IPS DF 4.7 (cell line): Measurements from ENCODE around the gene DYNLL1.
"Not testable (repeated sequence)": the region's sequence is repeated elsewhere in the genome, so short reads cannot be mapped to it uniquely, and the experiment has no call there.

Experiments used
- DNase-seq: peaks from one replicate; pipeline ENCODE4 v3.0.0-alpha.2; 2013; ENCODE audit warnings: low spot score; ENCODE audit errors: extremely low read depth

DYNLL1 gene

GRCh38 chr12:120495731-120496412 lies at the start of gene DYNLL1:
DYNLL1 (plus strand) TSS chr12:120496113; CDS start chr12:120496422, 309 bp downstream.
- peak; percentile 95 for DNase-seq

GRCh38 chr12:120446844-120447178 lies 49.1 kb upstream of the DYNLL1 start:
- not testable (repeated sequence) for DNase-seq

- no peak for DNase-seq
Observed at GRCh38 chr12:120447992-120448391, 47.9 kb upstream of the DYNLL1 start.

GRCh38 chr12:120452524-120452923 lies 43.4 kb upstream of the DYNLL1 start:
- not testable (repeated sequence) for DNase-seq

- no peak for DNase-seq
Observed at GRCh38 chr12:120453060-120453750, 42.7 kb upstream of the DYNLL1 start.

- no peak for DNase-seq
Observed at GRCh38 chr12:120453977-120454376, 41.9 kb upstream of the DYNLL1 start.

GRCh38 chr12:120455302-120455701 lies 40.6 kb upstream of the DYNLL1 start:
- no peak for DNase-seq

GRCh38 chr12:120457133-120457532 lies 38.8 kb upstream of the DYNLL1 start:
- no peak for DNase-seq

- DNase-seq, result no peak
Observed at GRCh38 chr12:120460157-120460556, 35.8 kb upstream of the DYNLL1 start.

- no peak for DNase-seq
Observed at GRCh38 chr12:120462099-120462640, 33.7 kb upstream of the DYNLL1 start.

GRCh38 chr12:120463712-120464111 lies 32.2 kb upstream of the DYNLL1 start:
- DNase-seq, result no peak

- no peak for DNase-seq
Observed at GRCh38 chr12:120465756-120466155, 30.2 kb upstream of the DYNLL1 start.

GRCh38 chr12:120466560-120467315 lies 29.2 kb upstream of the DYNLL1 start:
- no peak for DNase-seq

GRCh38 chr12:120467439-120467838 lies 28.5 kb upstream of the DYNLL1 start:
- no peak for DNase-seq

- DNase-seq, result no peak
Observed at GRCh38 chr12:120468325-120468820, 27.5 kb upstream of the DYNLL1 start.

GRCh38 chr12:120468821-120469449 lies 27.0 kb upstream of the DYNLL1 start:
- no peak for DNase-seq

- DNase-seq, result peak; percentile 88
Observed at GRCh38 chr12:120469450-120470149, 26.3 kb upstream of the DYNLL1 start, which contains the start of gene SRSF9. SRSF9 (minus strand) TSS chr12:120469748; CDS start chr12:120469609, 139 bp downstream.

GRCh38 chr12:120470150-120470784 lies 25.6 kb upstream of the DYNLL1 start:
- DNase-seq, result no peak

GRCh38 chr12:120472521-120472920 lies 23.4 kb upstream of the DYNLL1 start:
- DNase-seq, result no peak
